Measurements from ENCODE around the gene ADNP. TPM values are rescaled to one million over a fixed set of nuclear protein-coding genes. Genes with fewer than 3 reads are reported as not detected.
"Not testable (repeated sequence)": the region's sequence is repeated elsewhere in the genome, so short reads cannot be mapped to it uniquely, and the experiment has no call there.

The ADNP gene
- total RNA-seq, result 10 to 100 TPM; 29.2 to 47.5 (median 32.8) TPM

- no peaks in the 10 kb centered on the region for H3K9me3 ChIP-seq
- DNase-seq, result peak; percentile 82
- H3K27ac ChIP-seq, result peak within 1 kb of the TSS; percentile 99
- peaks cover 13 to 45% (median 22%) of the 10 kb centered on the region in 3 donors for H3K4me1 ChIP-seq
- H3K36me3 ChIP-seq, result peaks cover 0 to 51% (median 9%) of the 10 kb centered on the region in 3 donors
- intact Hi-C loops (cut with DNase I), result loop anchor here (5.0 kb wide), 1 partner anchor 134 kb away; the partner anchor contains the start of gene BCAS4
- WGBS, 2 donors, result 0% methylated on average over 1 to 9 of the region's 58 CpGs
- no peaks in the 10 kb centered on the region for H3K27me3 ChIP-seq
- peak within 1 kb of the TSS; percentile 84 to 91 (median 89) for H3K4me3 ChIP-seq
- TF ChIP-seq CTCF (IDR thresholded peaks at IDR 0.05) (peak; percentile 59 to 83 (median 78)), POLR2A (IDR thresholded peaks at IDR 0.05) (peak in 3 of 4 donors; percentile 17 to 76 (median 58))
Observed at GRCh38 chr20:50931306-50932015, at the start of gene ADNP. Gene ADNP (minus strand): TSS chr20:50931437. CDS start chr20:50903996, 27,441 bp downstream.

- TF ChIP-seq POLR2A (IDR thresholded peaks at IDR 0.05), result no peak
- no peak for TF ChIP-seq CTCF (IDR thresholded peaks at IDR 0.05)
- H3K4me1 ChIP-seq, result peaks cover 2 to 24% (median 6%) of the 10 kb centered on the region in 3 donors
- DNase-seq, result no peak
- no peaks in the 10 kb centered on the region for H3K36me3 ChIP-seq
- 12 to 19% methylated on average over 7 of the region's 8 CpGs for WGBS, 2 donors
- peak overlapping the region in 2 of 4 donors; percentile 9 to 55 for H3K27ac ChIP-seq
- H3K27me3 ChIP-seq, result peaks cover 0 to 86% (median 0%) of the 10 kb centered on the region in 4 donors
- no peak overlapping the region for H3K4me3 ChIP-seq
- H3K9me3 ChIP-seq, result no peaks in the 10 kb centered on the region
- intact Hi-C loops (cut with DNase I), result no loop called here
Observed at GRCh38 chr20:50980071-50980681, 48.9 kb upstream of the ADNP start.

GRCh38 chr20:50978533-50978932, 47.3 kb upstream of the ADNP start:
- Histone ChIP-seq H3K27me3 (peaks cover 0 to 73% (median 0%) of the 10 kb centered on the region in 4 donors), H3K4me1 (peaks cover 2 to 24% (median 6%) of the 10 kb centered on the region in 3 donors)
- intact Hi-C loops (cut with DNase I); H3K36me3 ChIP-seq; H3K27ac ChIP-seq; H3K9me3 ChIP-seq; H3K4me3 ChIP-seq; DNase-seq: not testable (repeated sequence)
- WGBS, 2 donors, result 82 to 92% methylated on average over 4 of the region's 4 CpGs

- Histone ChIP-seq H3K36me3 (no peaks in the 10 kb centered on the region), H3K4me3 (no peak overlapping the region), H3K27me3 (peaks cover 0 to 62% (median 0%) of the 10 kb centered on the region in 4 donors), H3K4me1 (peaks cover 2 to 20% (median 6%) of the 10 kb centered on the region in 3 donors), H3K9me3 (no peaks in the 10 kb centered on the region), H3K27ac (no peak overlapping the region)
- intact Hi-C loops (cut with DNase I), result no loop called here
- TF ChIP-seq POLR2A (IDR thresholded peaks at IDR 0.05) (no peak), CTCF (IDR thresholded peaks at IDR 0.05) (no peak)
- 55 to 60% methylated on average over 11 to 16 of the region's 20 CpGs for WGBS, 2 donors
- DNase-seq, result no peak
Observed at GRCh38 chr20:50977066-50978021, 46.1 kb upstream of the ADNP start.

- no peaks in the 10 kb centered on the region for H3K36me3 ChIP-seq
- DNase-seq, result no peak
- no peak overlapping the region for H3K4me3 ChIP-seq
- no peak for TF ChIP-seq CTCF (IDR thresholded peaks at IDR 0.05)
- TF ChIP-seq POLR2A (IDR thresholded peaks at IDR 0.05), result no peak
- no peak overlapping the region for H3K27ac ChIP-seq
- WGBS, 2 donors, result 83 to 92% methylated on average over 10 of the region's 10 CpGs
- no peaks in the 10 kb centered on the region for H3K9me3 ChIP-seq
- intact Hi-C loops (cut with DNase I), result no loop called here
- peaks cover 0 to 49% (median 0%) of the 10 kb centered on the region in 4 donors for H3K27me3 ChIP-seq
- peaks cover 0 to 5% (median 0%) of the 10 kb centered on the region in 3 donors for H3K4me1 ChIP-seq
Observed at GRCh38 chr20:50975701-50976330, 44.6 kb upstream of the ADNP start.

All from esophagus squamous epithelium (tissue), 5 donors.